Pancreas (tissue), 10 donors: ENCODE data around the gene ABCB8. TPM values are rescaled to one million over a fixed set of nuclear protein-coding genes. Genes with fewer than 3 reads are reported as not detected.

Experiments
- ATAC-seq, 4 donors: fragments of 200-7000 bp; cut with Tn5 transposase; one replicate each; pipeline versions ENCODE4 v1.8.0 to v1.9.1; 2020; ENCODE audit warnings: mild to moderate bottlenecking in 4 of 4, moderate library complexity in 4 of 4
- DNase-seq, 6 donors: peaks; one replicate each; pipeline ENCODE4 v3.0.0-alpha.2; 2020
- FAIRE-seq: peaks from 2 replicates; lab custom pipeline; 2012; peaks lifted over from hg19 to GRCh38; lab: Jason Lieb, UNC
- H3K27ac ChIP-seq, 4 donors: fragments of 200-600 bp; sonication (generic); 1 replicate in 3 of 4; 2 replicates in 1 of 4; pipeline versions ENCODE4 v1.5.0 to v1.8.0; 2020
- H3K27me3 ChIP-seq, 4 donors: fragments of 200-600 bp; one replicate each; pipeline ENCODE4 v1.8.0; 2021
- H3K36me3 ChIP-seq, 3 donors: fragments of 200-600 bp; sonication (generic) in 1 of 3; one replicate each; pipeline versions ENCODE4 v1.5.0 to v1.8.0; 2020 to 2021
- H3K4me1 ChIP-seq, 3 donors: fragments of 200-600 bp; one replicate each; pipeline ENCODE4 v1.8.0; 2021
- H3K4me3 ChIP-seq, 4 donors: fragments of 200-600 bp; sonication (generic) in 2 of 4; one replicate each; pipeline versions ENCODE4 v1.5.0 to v1.8.0; 2020 to 2021
- H3K9me3 ChIP-seq, 4 donors: fragments of 200-600 bp; one replicate each; pipeline ENCODE4 v1.8.0; 2021
- CTCF ChIP-seq, 4 donors: fragments of 200-600 bp; sonication (generic) in 3 of 4; IDR thresholded peaks; one replicate each; pipeline versions ENCODE4 v1.5.0 to v1.8.0; 2021; ENCODE audit warnings: antibody characterized with exemption in 4 of 4
- WGBS, 2 donors: extraction: QIAGEN DNeasy Blood & Tissue Kit; methylation state at CpG; one replicate each; pipeline ENCODE4 v1.1.7; 2013; 5-methylcytosine and 5-hydroxymethylcytosine counted together
- intact Hi-C, 3 donors: fragments of 100-400 bp; cut with DNase I; formaldehyde crosslinking; loops; one replicate each; pipeline versions ENCODE4 v1.11.1 to v1.14.2; 2022
- polyA plus RNA-seq, 2 donors: library from polyadenylated mRNA; stranded (reverse); fragments of 200-250 nt; gene quantifications; one replicate each; pipeline ENCODE4 v1.2.3, GENCODE V29; 2013
- total RNA-seq, 6 donors: library from RNA; stranded (reverse); fragmentation: NEBNext Ultra II Directional in 4 of 6; extraction: Animal tissue kit (Norgen Biotek cat#: 25700) in 4 of 6; gene quantifications; one replicate each; pipeline versions ENCODE4 v1.2.1 to v1.2.4, GENCODE V29; 2021 to 2023
- donor health status: healthy with polysubstance abuse.
- donor health status: DM: no; HTN: no; CAD: no; lungs with moderate emphysema.
- donor health status: DM: no; HTN: no; CAD: no.
- donor health status: control.
- donor health status: control.
- donor health status: Bipolar disorder and iron deficiency.
- donor health status: DM: yes; HTN: yes; CAD: no.
- donor health status: DM: no; HTN: no; CAD: no.
- donor health status: DM: no; HTN: no; CAD: no.
- donor health status: DM: yes; HTN: yes; CAD: no.

ABCB8 gene
- total and polyA plus RNA-seq, 8 donors, result 6.1 to 29.0 (median 12.7) TPM

- WGBS, 2 donors, result 55 to 59% methylated on average over 6 of the region's 6 CpGs
- Histone ChIP-seq H3K9me3 (no peaks in the 10 kb centered on the region), H3K27ac (no peak overlapping the region), H3K4me3 (no peak overlapping the region), H3K4me1 (peaks cover 0 to 13% (median 0%) of the 10 kb centered on the region in 3 donors), H3K36me3 (no peaks in the 10 kb centered on the region), H3K27me3 (peaks cover 0 to 4% (median 0%) of the 10 kb centered on the region in 4 donors)
- peak in 1 of 6 donors; percentile 36 for DNase-seq
- ATAC-seq, result no peak
- FAIRE-seq, result no peak
- intact Hi-C loops, result no loop called here
- no peak for TF ChIP-seq CTCF (IDR thresholded peaks at IDR 0.05)
These were observed 16.1 kb upstream of the ABCB8 start for GRCh38 chr7:151012031-151012692.

GRCh38 chr7:151012911-151013347 lies 15.3 kb upstream of the ABCB8 start:
- DNase-seq, result peak in 2 of 6 donors; percentile 37 to 44
- peak; percentile 31 to 76 (median 58) for ATAC-seq
- H3K9me3 ChIP-seq, result no peaks in the 10 kb centered on the region
- peaks cover 0 to 4% (median 0%) of the 10 kb centered on the region in 4 donors for H3K27me3 ChIP-seq
- peaks cover 0 to 14% (median 0%) of the 10 kb centered on the region in 3 donors for H3K4me1 ChIP-seq
- FAIRE-seq, result no peak
- H3K27ac ChIP-seq, result no peak overlapping the region
- peak overlapping the region in 1 of 4 donors; percentile 32 for H3K4me3 ChIP-seq
- intact Hi-C loops, result no loop called here
- H3K36me3 ChIP-seq, result no peaks in the 10 kb centered on the region
- peak in 2 of 4 donors; percentile 21 to 24 for TF ChIP-seq CTCF (IDR thresholded peaks at IDR 0.05)
- 11 to 14% methylated on average over 23 of the region's 23 CpGs for WGBS, 2 donors

- intact Hi-C loops, result no loop called here
- H3K4me1 ChIP-seq, result peaks cover 0 to 18% (median 0%) of the 10 kb centered on the region in 3 donors
- 1 to 14% methylated on average over 12 to 26 of the region's 26 CpGs for WGBS, 2 donors
- H3K36me3 ChIP-seq, result no peaks in the 10 kb centered on the region
- DNase-seq, result peak in 1 of 6 donors; percentile 62
- H3K9me3 ChIP-seq, result no peaks in the 10 kb centered on the region
- peak; percentile 2 to 23 (median 4) for ATAC-seq
- no peak for FAIRE-seq
- H3K27ac ChIP-seq, result no peak overlapping the region
- TF ChIP-seq CTCF (IDR thresholded peaks at IDR 0.05), result no peak
- peaks cover 0 to 6% (median 0%) of the 10 kb centered on the region in 4 donors for H3K27me3 ChIP-seq
- H3K4me3 ChIP-seq, result peak overlapping the region in 1 of 4 donors; percentile 32
These were observed 14.9 kb upstream of the ABCB8 start for GRCh38 chr7:151013356-151013732.

- no peak for FAIRE-seq
- WGBS, 2 donors, result 20 to 21% methylated on average over 48 to 55 of the region's 55 CpGs
- peaks cover 0 to 20% (median 0%) of the 10 kb centered on the region in 3 donors for H3K4me1 ChIP-seq
- no peaks in the 10 kb centered on the region for H3K9me3 ChIP-seq
- DNase-seq, result peak in 5 of 6 donors; percentile 51 to 85 (median 56)
- intact Hi-C loops, result no loop called here
- peak overlapping the region in 1 of 4 donors; percentile 32 for H3K4me3 ChIP-seq
- no peaks in the 10 kb centered on the region for H3K36me3 ChIP-seq
- peaks cover 0 to 8% (median 0%) of the 10 kb centered on the region in 4 donors for H3K27me3 ChIP-seq
- H3K27ac ChIP-seq, result no peak overlapping the region
- no peak for TF ChIP-seq CTCF (IDR thresholded peaks at IDR 0.05)
- ATAC-seq, result peak; percentile 26 to 55 (median 40)
These were observed 14.3 kb upstream of the ABCB8 start for GRCh38 chr7:151013733-151014497.
